ENCODE data around the gene LPP. TPM values are rescaled to one million over a fixed set of nuclear protein-coding genes. Genes with fewer than 3 reads are reported as not detected.
A peak's percentile ranks its signal among the peaks of the same experiment; 100 is the strongest.

The LPP gene
- polyA plus RNA-seq, 1 experiment, result 76.3 TPM

GRCh38 chr3:188268336-188268735 is 114.4 kb downstream of the LPP start:
- Histone ChIP-seq H3K27ac (ENCODE audit: low read depth, low read length) (peak overlapping the region; percentile 98), H3K27me3 (ENCODE audit: control insufficient read depth, insufficient read depth, low read length) (no peaks in the 10 kb centered on the region), H3K4me3 (ENCODE audit: low read depth, low read length) (no peak overlapping the region), H3K9me3 (ENCODE audit: control insufficient read depth, insufficient read depth, low read length) (no peaks in the 10 kb centered on the region)
- ChIA-PET POLR2A (interaction anchor here (0.7 to 1.8 kb wide), 4 partner anchors 89 to 523 kb away, joined by 3 to 7 read pairs (median 6); partner anchors contain the start of gene BCL6), CTCF (interaction anchor here (0.6 to 6.1 kb wide), 4 partner anchors 33 to 686 kb away, joined by 6 to 45 read pairs (median 10); no protein-coding TSS in a partner anchor)
- no peak for DNase-seq (ENCODE audit: low read depth, low spot score)
- TF ChIP-seq CTCF (IDR thresholded peaks at IDR 0.05; ENCODE audit: low read depth, low read length), result no peak

- POLR2A ChIA-PET, result interaction anchor here (0.6 kb wide), 2 partner anchors 115 to 221 kb away, joined by 4 read pairs; no protein-coding TSS in a partner anchor
These were observed 115.1 kb downstream of the LPP start for GRCh38 chr3:188269040-188269439.

GRCh38 chr3:188270423-188270972 is 116.5 kb downstream of the LPP start:
- ChIA-PET CTCF (interaction anchor here (0.9 to 6.1 kb wide), 4 partner anchors 523 to 875 kb away, joined by 3 to 45 read pairs (median 4); no protein-coding TSS in a partner anchor), POLR2A (interaction anchor here (1.0 to 1.7 kb wide), 8 partner anchors 14 to 532 kb away, joined by 4 to 11 read pairs (median 4); partner anchors contain the start of genes BCL6 and LPP)
- TF ChIP-seq CTCF (IDR thresholded peaks at IDR 0.05; ENCODE audit: low read depth, low read length), result no peak
- Histone ChIP-seq H3K4me3 (ENCODE audit: low read depth, low read length) (no peak overlapping the region), H3K27me3 (ENCODE audit: control insufficient read depth, insufficient read depth, low read length) (no peaks in the 10 kb centered on the region), H3K27ac (ENCODE audit: low read depth, low read length) (peak overlapping the region; percentile 86), H3K9me3 (ENCODE audit: control insufficient read depth, insufficient read depth, low read length) (no peaks in the 10 kb centered on the region)
- peak; percentile 95 for DNase-seq (ENCODE audit: low read depth, low spot score)

More at GRCh38 chr3:188269040-188269439, 115.1 kb downstream of the LPP start:
- Histone ChIP-seq H3K27ac (ENCODE audit: low read depth, low read length) (no peak overlapping the region), H3K9me3 (ENCODE audit: control insufficient read depth, insufficient read depth, low read length) (no peaks in the 10 kb centered on the region), H3K27me3 (ENCODE audit: control insufficient read depth, insufficient read depth, low read length) (no peaks in the 10 kb centered on the region), H3K4me3 (ENCODE audit: low read depth, low read length) (no peak overlapping the region)
- CTCF ChIA-PET, result interaction anchor here (1.6 to 6.1 kb wide), 2 partner anchors 521 to 528 kb away, joined by 7 to 45 read pairs; no protein-coding TSS in a partner anchor
- no peak for TF ChIP-seq CTCF (IDR thresholded peaks at IDR 0.05; ENCODE audit: low read depth, low read length)
- no peak for DNase-seq (ENCODE audit: low read depth, low spot score)

DNA sequence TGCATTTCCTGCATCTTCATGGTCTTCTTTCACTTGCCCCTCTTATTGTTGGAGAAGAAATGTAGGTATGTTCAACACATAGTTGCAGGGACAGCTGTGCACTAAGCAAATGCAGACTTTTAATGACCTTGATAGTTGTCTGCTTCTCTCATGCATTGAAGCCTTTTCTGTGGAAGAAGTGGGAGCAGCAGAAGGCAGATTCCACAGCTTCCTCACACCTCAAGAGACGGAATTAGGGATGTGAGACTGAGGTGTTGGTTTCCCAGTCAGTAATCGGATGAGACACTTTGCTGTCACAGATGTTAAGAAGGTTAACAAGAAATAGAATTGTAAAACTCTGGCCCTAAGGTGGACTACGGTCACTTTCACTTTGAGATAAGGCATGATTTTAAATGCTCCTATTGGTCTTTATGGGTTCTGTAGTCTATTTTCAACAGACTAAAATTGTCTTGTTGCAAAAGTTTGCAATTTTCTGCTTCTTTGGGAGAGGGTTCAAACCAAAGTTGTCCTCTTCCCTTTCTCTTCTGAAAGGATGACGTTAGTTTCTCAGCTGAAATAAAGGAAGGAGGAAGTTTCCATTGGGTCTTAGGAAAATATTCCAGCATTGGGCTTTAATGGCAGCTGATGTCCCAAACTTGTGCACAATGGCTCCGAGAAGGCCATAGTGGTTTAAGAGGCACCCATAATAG is 117.4 kb downstream of the LPP start:
- Histone ChIP-seq H3K27ac (ENCODE audit: low read depth, low read length) (peak overlapping the region; percentile 93), H3K4me3 (ENCODE audit: low read depth, low read length) (no peak overlapping the region), H3K9me3 (ENCODE audit: control insufficient read depth, insufficient read depth, low read length) (no peaks in the 10 kb centered on the region), H3K27me3 (ENCODE audit: control insufficient read depth, insufficient read depth, low read length) (no peaks in the 10 kb centered on the region)
- CTCF ChIA-PET, result interaction anchor here (0.9 to 6.1 kb wide), 4 partner anchors 529 to 874 kb away, joined by 3 to 45 read pairs (median 4); no protein-coding TSS in a partner anchor
- DNase-seq (ENCODE audit: low read depth, low spot score), result no peak
- no peak for TF ChIP-seq CTCF (IDR thresholded peaks at IDR 0.05; ENCODE audit: low read depth, low read length)
- POLR2A ChIA-PET, result interaction anchor here (1.0 to 1.7 kb wide), 8 partner anchors 8 to 533 kb away, joined by 4 to 11 read pairs (median 4); partner anchors contain the start of genes BCL6 and LPP
